HG02571 (cell line): ENCODE measurements around the gene SLC37A2.
"Not testable (repeated sequence)": the region's sequence is repeated elsewhere in the genome, so short reads cannot be mapped to it uniquely, and the experiment has no call there.

ENCODE experiments used
- ATAC-seq: cut with Tn5 transposase; IDR thresholded peaks from one replicate; pipeline ENCODE4 v1.9.1; 2021; ENCODE audit warnings: mild to moderate bottlenecking, moderate library complexity; ENCODE audit not compliant: unreplicated experiment

Gene SLC37A2

GRCh38 chr11:125062931-125063428 is at the start of gene SLC37A2:
TSS of gene SLC37A2 (plus strand) at chr11:125063305. CDS start at chr11:125063368, 63 bp downstream.
- ATAC-seq: peak; percentile 86

- no peak for ATAC-seq
These were observed 46.7 kb upstream of the SLC37A2 start for GRCh38 chr11:125016413-125016812.

DNA sequence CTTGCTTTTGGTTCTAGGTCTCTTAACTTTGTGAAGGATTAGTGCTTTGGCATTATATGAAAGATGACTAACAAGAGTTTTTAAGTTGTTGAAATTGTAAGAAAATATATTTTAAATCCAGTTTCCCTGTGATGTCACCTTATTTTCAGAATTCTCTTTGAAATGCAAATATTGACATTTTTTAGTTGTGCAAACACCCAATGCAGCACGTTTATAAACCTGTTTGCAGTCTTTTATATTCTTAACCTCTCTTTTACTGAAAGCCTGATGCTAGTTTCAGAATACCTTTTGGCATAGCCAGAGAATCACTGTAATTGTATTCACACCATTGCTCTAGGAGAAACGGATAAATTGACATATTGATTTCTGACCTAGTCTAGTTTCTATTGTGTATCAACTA is 42.8 kb upstream of the SLC37A2 start:
- ATAC-seq: no peak

DNA sequence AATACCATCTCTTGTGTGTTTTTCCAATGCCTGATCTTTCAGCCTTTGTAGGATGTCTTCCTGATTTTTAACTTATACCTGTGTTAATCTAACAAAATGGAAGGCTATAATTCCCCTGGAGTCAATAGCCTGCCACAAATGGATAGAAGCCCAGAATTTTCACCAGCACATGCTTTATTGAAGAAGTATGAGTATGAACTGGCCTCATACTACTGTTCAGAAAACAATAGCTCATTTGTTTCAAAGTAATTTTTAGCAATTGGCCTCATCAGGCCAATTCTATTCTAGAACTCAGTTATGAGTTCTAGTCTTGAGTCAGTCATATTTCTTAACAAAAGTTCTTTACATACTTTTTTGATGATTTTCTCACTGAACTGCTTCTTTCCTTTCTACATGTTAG is 40.6 kb upstream of the SLC37A2 start:
- no peak for ATAC-seq

DNA sequence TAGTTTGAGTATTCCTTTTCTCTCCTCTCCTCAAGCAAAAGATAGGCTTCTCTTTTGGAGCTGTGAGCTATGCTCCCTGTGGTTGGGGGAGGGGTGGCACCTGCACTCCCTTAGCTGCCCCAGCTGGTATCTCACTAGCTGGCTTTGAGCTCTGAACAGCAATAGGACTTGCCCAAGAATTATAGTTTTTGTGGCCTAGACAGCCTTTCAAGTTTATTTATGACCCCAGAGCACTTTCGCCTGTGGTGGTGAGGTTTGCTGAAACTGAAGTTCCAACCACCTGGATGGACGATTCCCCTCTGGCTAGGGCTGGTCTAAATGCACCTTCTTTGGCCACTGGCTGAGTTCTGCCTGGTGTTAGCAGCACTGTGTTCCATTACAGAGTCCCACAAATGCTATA is 37.1 kb upstream of the SLC37A2 start:
- no peak for ATAC-seq

- ATAC-seq: not testable (repeated sequence)
These were observed 33.7 kb upstream of the SLC37A2 start for GRCh38 chr11:125029431-125029830.

- ATAC-seq: no peak
These were observed 26.2 kb upstream of the SLC37A2 start for GRCh38 chr11:125036933-125037332.

DNA sequence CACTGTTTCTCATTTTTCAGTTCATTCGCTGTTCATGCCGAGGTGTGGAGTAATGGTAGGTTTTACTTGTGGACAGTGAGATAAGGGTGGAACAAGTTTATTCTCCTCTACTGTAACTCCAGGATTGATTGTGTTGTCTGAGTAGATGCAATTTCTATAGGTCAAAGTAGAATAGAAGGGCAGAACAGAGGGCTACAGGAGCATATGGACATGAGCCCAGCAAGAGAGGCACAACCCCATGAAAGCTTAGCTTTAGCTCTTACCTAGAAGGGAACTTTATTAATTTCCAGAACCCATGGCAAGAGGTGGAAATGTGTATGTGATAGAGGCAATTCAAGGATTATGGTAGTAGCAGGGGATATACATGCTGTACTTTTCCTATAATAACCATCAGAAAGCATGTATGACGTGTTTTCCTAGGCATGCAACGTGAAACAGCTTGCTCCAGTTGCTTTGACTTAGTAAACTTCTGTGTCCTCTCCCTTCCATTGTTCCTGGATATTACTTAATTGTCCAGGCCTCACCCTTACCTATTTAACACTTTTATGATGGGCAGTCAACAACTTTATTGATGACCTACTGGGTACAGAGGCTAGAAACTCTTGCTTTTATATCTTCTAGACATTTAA is 13.8 kb upstream of the SLC37A2 start:
- ATAC-seq: no peak

DNA sequence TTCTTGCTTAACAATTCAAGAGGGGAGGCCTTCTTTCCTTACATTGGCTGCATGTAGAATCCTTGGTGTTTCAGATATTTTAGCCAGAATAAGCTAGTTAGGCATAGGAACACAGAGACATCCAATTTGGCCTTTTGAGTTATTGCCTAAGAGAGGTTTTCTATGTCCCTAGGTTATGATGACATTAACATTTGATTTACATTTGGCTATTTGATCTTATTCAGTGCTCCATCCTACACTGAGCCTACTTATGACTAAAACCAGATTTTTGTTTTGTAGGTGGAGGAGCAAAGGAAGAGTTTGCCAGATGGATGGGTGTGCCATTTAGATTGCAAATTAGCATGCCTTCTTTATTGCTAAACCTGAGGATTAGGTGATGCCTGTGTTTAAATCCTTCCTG is 11.1 kb upstream of the SLC37A2 start:
- no peak for ATAC-seq

DNA sequence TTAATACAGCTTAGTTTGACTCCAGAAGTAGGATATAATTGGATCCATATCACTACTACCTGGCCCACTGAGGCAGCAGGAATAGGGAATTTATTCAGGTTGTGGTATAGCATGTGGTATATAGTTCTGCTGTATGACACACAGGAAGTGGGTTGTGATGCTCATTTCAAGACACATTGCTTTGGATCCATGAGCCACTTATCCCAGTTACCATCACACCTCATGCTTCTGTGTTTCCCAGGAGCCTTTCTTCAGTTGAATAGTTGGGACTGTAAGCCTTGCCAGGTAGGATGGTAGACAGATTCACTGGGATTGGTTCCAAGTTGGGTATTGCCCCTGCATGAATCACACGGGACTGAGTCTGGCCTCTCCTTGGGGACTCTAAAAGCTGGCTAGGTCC is 9.9 kb upstream of the SLC37A2 start:
- no peak for ATAC-seq

DNA sequence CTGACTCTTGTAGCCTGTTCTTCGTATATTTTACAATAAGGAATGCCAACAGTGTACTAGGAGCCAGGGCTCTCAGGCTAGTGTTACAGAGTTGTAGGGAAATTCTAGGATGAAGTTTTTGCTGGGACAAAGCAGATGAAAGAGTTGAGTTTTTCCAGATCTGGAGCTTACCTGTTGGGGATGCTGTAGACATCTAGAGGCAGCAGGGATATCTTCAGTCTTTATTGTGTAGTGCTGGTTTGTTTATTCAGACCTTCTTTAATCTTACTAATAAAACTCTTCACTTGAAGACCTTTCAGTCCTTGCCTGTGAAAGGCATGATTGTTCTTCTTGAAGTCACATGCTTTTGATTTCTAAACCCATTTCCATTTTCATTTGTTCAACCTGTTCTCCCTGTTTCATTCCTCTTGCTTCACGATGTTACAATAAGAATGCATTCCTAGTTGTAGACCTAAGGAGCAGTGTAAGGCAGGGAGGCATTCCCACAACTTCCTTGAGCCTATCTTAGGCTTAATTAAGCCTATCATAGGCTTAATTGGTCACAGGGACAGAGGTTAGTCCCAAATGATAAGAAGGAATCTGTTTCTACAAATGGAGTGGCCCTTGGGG is 7.9 kb upstream of the SLC37A2 start:
- ATAC-seq: no peak

DNA sequence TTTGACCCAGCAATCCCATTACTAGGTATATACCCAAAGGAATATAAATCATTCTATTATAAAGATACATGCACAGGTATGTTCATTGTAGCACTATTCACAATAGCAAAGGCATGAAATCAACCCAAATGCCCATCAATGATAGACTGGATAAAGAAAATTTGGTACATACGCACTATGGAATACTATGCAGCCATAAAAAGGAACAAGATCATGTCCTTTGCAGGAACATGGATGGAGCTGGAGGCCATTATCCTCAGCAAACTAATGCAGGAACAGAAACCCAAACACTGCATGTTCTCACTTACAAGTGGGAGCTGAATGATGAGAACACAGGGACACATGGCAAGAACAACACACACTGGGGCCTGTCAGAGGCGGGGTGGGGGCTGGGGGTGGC is 7.0 kb upstream of the SLC37A2 start:
- ATAC-seq: not testable (repeated sequence)

DNA sequence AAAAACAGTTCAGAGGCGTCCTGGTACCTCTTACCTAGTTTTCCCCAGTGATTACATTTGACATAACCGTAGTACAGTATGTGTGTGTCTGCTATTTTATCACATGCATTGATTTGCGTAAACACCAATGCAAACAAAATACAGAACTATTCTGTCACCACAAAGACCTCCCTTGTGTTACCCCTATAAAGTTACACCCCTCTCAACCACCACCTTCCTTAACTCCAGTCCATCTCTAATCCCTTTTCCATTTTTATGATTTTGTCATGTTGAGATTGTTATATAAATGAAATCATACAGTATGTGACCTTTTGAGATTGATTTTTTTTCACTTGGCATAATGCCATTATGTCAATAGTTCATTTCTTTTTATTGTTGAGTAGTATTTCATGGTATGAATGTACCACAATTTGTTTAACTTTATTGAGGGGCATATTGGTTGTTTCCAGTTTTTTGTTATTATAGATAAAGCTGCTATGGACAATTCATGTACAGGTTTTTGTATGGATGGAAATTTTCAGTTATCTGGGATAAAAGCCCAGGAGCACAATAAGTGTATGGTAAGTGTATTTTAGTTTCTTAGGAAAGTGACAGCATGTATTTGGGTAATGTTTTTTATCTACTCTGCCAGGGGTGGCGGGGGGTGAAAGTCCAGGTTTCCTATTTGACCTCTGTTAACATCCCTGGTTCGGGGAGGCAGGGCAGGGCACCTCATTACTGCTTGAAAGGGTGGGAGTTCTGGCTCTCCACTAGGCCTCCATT is 6.0 kb upstream of the SLC37A2 start:
- ATAC-seq: no peak

GRCh38 chr11:125057693-125058016 is 5.5 kb upstream of the SLC37A2 start:
- no peak for ATAC-seq

DNA sequence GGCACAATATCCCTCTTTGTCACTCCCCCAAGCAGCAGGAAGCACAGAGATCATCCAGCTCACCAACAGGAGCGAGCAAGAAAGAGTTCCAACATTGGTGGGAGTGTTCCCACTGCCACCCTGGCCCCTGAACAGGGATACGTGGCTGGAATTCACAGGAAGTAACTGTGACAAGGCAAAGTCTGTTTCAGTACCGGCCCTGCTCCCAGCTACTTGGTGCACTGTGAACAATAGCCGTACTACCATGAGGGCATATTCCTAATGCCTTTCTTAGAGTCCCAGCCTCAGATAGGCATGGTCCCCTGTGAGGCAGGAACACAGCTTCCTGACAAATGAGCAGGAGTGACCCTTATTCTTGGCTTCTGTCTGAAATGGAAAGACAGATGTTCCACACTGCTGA is 1.8 kb upstream of the SLC37A2 start:
- no peak for ATAC-seq

DNA sequence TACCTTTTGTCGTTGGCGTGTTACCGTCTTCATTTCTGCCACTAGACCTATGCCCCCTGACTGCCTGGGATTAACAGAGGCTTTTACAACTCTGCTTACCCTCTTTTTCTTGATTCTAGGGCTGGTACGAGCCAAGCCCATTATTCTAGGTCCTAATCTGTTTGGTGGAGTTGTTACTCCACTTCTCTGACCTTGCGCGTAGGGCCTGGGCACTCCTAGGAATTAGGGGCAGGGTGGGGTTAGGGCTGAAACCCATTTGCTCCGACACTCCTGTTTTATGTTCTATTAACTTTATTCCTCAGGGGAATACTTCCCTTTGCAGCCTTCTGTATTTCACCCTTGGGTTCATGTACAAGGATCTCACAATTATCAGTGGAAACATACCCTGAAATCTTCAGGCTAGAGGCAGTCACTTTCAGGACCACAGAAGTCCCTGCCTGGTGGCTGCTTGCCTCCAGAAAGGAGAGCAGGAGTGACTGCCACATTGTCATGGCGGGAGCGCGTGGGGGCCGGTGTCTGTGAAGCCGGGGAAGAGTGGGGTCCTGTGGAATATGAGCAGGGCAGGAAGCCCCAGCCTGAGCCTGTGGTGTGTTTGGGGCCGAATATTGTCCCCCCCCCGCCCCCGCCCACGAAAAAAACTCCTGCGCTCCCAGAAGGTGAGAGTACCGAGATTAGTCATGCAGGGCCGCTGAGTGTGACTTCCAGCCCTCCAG is 731 bp upstream of the SLC37A2 start:
- ATAC-seq: peak; percentile 9

DNA sequence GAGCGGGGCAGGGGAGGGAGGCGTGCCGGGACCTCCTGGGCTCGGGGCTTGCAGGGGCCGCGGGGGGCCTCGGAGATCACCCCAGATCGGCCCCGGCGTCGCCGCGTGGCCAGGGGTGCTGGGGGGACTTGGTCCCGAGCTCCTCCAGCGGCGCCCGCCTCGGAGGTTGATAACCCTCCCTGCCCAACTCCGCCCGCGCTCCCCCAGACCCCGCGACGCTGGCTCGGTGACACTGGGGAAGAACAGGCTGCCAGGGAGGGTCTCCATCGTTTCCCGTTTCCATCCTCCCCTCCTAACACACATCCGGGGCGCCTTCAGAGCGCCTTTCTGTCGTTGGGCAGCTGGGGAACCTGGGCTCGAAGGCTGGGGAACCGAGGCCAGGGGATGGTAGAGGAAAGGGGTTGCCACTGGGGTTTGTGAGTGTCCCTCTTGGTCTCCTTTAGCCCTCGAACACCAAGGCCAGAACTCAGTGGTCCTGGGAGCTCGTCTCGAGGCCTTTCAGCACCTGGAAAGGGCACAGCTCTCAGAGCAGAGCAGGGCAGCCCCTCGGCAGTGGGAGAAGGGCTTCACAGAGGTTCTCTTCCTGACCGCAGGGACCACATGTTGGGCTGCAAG is 431 bp downstream of the SLC37A2 start:
- ATAC-seq: peak; percentile 18

- ATAC-seq: no peak
These were observed 965 bp downstream of the SLC37A2 start for GRCh38 chr11:125064070-125064469.

DNA sequence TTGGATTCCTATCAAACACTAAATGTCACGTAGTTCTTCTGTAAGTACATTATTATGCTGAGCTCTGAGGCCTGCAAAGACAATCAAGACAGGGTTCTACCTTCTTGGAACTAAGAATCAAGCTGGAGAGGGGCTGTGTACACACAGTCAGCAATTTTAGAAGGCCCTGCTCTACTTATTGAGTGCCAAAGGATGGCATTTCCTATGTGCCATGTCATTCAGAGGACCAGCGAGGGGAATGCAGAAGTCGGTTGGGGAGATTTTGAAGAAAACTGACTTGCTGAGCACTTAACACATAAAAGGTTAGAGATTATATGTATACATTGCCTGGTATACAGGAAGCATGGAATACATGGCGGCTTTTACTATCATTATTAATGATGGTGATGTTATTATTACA is 5.3 kb downstream of the SLC37A2 start:
- ATAC-seq: no peak

DNA sequence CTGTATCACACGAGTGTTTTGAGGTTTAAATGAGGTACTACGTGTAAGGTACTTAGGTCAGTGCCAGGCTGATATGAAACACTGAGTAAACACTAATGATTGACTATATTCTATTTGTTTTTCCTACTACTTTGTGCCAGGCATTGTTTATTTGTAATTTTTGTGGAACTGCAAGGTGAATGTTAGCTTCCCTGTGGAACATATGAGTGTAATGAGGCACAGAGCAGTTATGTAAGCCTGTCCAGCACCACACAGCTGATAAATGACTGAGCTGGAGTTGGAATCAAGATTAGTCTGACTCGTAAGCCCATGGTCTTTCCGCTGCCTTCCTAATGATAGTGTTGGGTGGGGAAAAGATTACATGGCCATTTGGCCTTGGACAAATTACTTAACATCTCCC is 5.9 kb downstream of the SLC37A2 start:
- ATAC-seq: no peak

GRCh38 chr11:125069796-125070195 is 6.7 kb downstream of the SLC37A2 start:
- no peak for ATAC-seq
